ENCODE results near the gene PJVK. TPM values are rescaled to one million over a fixed set of nuclear protein-coding genes. Genes with fewer than 3 reads are reported as not detected.

The PJVK gene
- total RNA-seq, 2 experiments from 2014 or later: 4.0 to 6.9 TPM

DNA sequence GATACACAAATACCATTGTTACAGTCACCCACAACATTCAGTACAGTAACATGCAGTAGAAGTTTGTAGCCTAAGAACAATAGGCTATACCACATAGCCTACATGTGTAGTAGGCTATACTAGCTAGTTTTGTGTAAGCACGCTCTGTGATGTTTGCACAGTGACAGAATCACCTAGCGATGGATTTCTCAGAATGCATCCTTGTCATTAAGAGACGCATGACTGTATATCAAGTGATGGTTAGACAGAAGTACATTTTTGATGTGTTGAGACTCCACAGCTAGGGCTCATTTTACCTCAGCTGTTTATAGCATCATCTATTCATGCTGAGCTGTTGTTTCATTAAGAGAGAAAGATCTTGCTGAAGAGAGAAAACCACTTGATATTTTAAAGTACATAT is 48.5 kb downstream of the PJVK start:
- H4K20me1 ChIP-seq (ENCODE audit: insufficient read depth, low read length): no peaks in the 10 kb centered on the region
- no peak overlapping the region for H3K4me3 ChIP-seq (ENCODE audit: low read depth, low read length, poor library complexity, severe bottlenecking)
- no peaks in the 10 kb centered on the region for H3K9me3 ChIP-seq (ENCODE audit: low read length)
- H3K9me2 ChIP-seq (ENCODE audit: insufficient read depth, low read length): no peaks in the 10 kb centered on the region
- no TSS peak for BruUV-seq (replicated peaks)
- ChIA-PET CTCF (ENCODE audit: unreplicated experiment) (no interaction called here), POLR2A (no interaction called here)
- H3K79me2 ChIP-seq (ENCODE audit: insufficient read depth, low read depth, low read length): no peaks in the 10 kb centered on the region
- H3K27ac ChIP-seq (ENCODE audit: low read depth, low read length, poor library complexity, severe bottlenecking): no peak overlapping the region
- no peak overlapping the region for H2AFZ ChIP-seq (ENCODE audit: low read length)
- TF ChIP-seq EZH2phosphoT487 (IDR thresholded peaks at IDR 0.05; ENCODE audit: borderline replicate concordance, low read depth, low read length) (no peak), CTCF (conservative IDR thresholded peaks at IDR 0.05; ENCODE audit: low read length) (no peak)
- peaks cover 4% of the 10 kb centered on the region for H3K4me1 ChIP-seq (ENCODE audit: insufficient read depth, low read length, poor library complexity, severe bottlenecking)
- DNase-seq (ENCODE audit: low spot score): no peak
- H3K36me3 ChIP-seq (ENCODE audit: insufficient read depth, low read length): peaks cover 86% of the 10 kb centered on the region
- no peak overlapping the region for H3K4me2 ChIP-seq (ENCODE audit: low read length)
- intact Hi-C loops (cut with micrococcal nuclease; ENCODE audit: unreplicated experiment): no loop called here

- Histone ChIP-seq H3K27ac (ENCODE audit: low read depth, low read length, poor library complexity, severe bottlenecking) (no peak overlapping the region), H3K36me3 (ENCODE audit: insufficient read depth, low read length) (peaks cover 74% of the 10 kb centered on the region), H3K9me2 (ENCODE audit: insufficient read depth, low read length) (no peaks in the 10 kb centered on the region), H4K20me1 (ENCODE audit: insufficient read depth, low read length) (no peaks in the 10 kb centered on the region), H3K4me3 (ENCODE audit: low read depth, low read length, poor library complexity, severe bottlenecking) (no peak overlapping the region), H2AFZ (ENCODE audit: low read length) (no peak overlapping the region), H3K4me1 (ENCODE audit: insufficient read depth, low read length, poor library complexity, severe bottlenecking) (peaks cover 4% of the 10 kb centered on the region), H3K4me2 (ENCODE audit: low read length) (no peak overlapping the region), H3K79me2 (ENCODE audit: insufficient read depth, low read depth, low read length) (no peaks in the 10 kb centered on the region), H3K9me3 (ENCODE audit: low read length) (no peaks in the 10 kb centered on the region)
- TF ChIP-seq CTCF (conservative IDR thresholded peaks at IDR 0.05; ENCODE audit: low read length): no peak
- TF ChIP-seq EZH2phosphoT487 (IDR thresholded peaks at IDR 0.05; ENCODE audit: borderline replicate concordance, low read depth, low read length): no peak
- CTCF ChIA-PET (ENCODE audit: unreplicated experiment): interaction anchor here (0.8 kb wide), 1 partner anchor 23 kb away, joined by 3 read pairs; no protein-coding TSS in a partner anchor
- no peak for DNase-seq (ENCODE audit: low spot score)
- intact Hi-C loops (cut with micrococcal nuclease; ENCODE audit: unreplicated experiment): no loop called here
- no TSS peak for BruUV-seq (replicated peaks)
- POLR2A ChIA-PET: no interaction called here
Observed at GRCh38 chr2:178502751-178503150, 51.6 kb downstream of the PJVK start.

GRCh38 chr2:178506101-178506500 is 54.9 kb downstream of the PJVK start:
- CTCF ChIA-PET (ENCODE audit: unreplicated experiment): no interaction called here
- BruUV-seq (replicated peaks): no TSS peak
- H4K20me1 ChIP-seq (ENCODE audit: insufficient read depth, low read length): no peaks in the 10 kb centered on the region
- H3K27ac ChIP-seq (ENCODE audit: low read depth, low read length, poor library complexity, severe bottlenecking): no peak overlapping the region
- POLR2A ChIA-PET: interaction anchor here (0.8 to 1.3 kb wide), 3 partner anchors 8 to 12 kb away, joined by 3 to 7 read pairs (median 3); no protein-coding TSS in a partner anchor
- no peak overlapping the region for H2AFZ ChIP-seq (ENCODE audit: low read length)
- no peak overlapping the region for H3K4me2 ChIP-seq (ENCODE audit: low read length)
- no peaks in the 10 kb centered on the region for H3K79me2 ChIP-seq (ENCODE audit: insufficient read depth, low read depth, low read length)
- H3K4me1 ChIP-seq (ENCODE audit: insufficient read depth, low read length, poor library complexity, severe bottlenecking): no peaks in the 10 kb centered on the region
- H3K9me3 ChIP-seq (ENCODE audit: low read length): no peaks in the 10 kb centered on the region
- DNase-seq (ENCODE audit: low spot score): no peak
- H3K9me2 ChIP-seq (ENCODE audit: insufficient read depth, low read length): no peaks in the 10 kb centered on the region
- H3K4me3 ChIP-seq (ENCODE audit: low read depth, low read length, poor library complexity, severe bottlenecking): no peak overlapping the region
- intact Hi-C loops (cut with micrococcal nuclease; ENCODE audit: unreplicated experiment): no loop called here
- TF ChIP-seq CTCF (conservative IDR thresholded peaks at IDR 0.05; ENCODE audit: low read length) (no peak), EZH2phosphoT487 (IDR thresholded peaks at IDR 0.05; ENCODE audit: borderline replicate concordance, low read depth, low read length) (no peak)
- H3K36me3 ChIP-seq (ENCODE audit: insufficient read depth, low read length): peaks cover 46% of the 10 kb centered on the region

Measured in OCI-LY7 (cell line).